Measurements from ENCODE around the gene SLC22A12.

The SLC22A12 gene

GRCh38 chr11:64642418-64642735 is 51.4 kb downstream of the SLC22A12 start:
- Histone ChIP-seq H3K4me3 (ENCODE audit: low read depth, low read length) (peak overlapping the region; percentile 63), H3K36me3 (no peaks in the 10 kb centered on the region), H3K9me3 (ENCODE audit: severe bottlenecking) (no peaks in the 10 kb centered on the region), H3K27me3 (ENCODE audit: insufficient read depth, low read depth, severe bottlenecking) (no peaks in the 10 kb centered on the region), H3K27ac (no peak overlapping the region)
- no peak for DNase-seq
- TF ChIP-seq CTCF (IDR thresholded peaks at IDR 0.05; ENCODE audit: low read depth, low read length): no peak

GRCh38 chr11:64642871-64643255 is 51.8 kb downstream of the SLC22A12 start:
- Histone ChIP-seq H3K27me3 (ENCODE audit: insufficient read depth, low read depth, severe bottlenecking) (no peaks in the 10 kb centered on the region), H3K9me3 (ENCODE audit: severe bottlenecking) (no peaks in the 10 kb centered on the region), H3K27ac (no peak overlapping the region; the same call in 1 of the 2 replicates), H3K4me3 (ENCODE audit: low read depth, low read length) (peak overlapping the region; percentile 63), H3K36me3 (no peaks in the 10 kb centered on the region)
- no peak for TF ChIP-seq CTCF (IDR thresholded peaks at IDR 0.05; ENCODE audit: low read depth, low read length)
- DNase-seq: no peak

GRCh38 chr11:64643256-64643881 is 52.3 kb downstream of the SLC22A12 start:
- TF ChIP-seq CTCF (IDR thresholded peaks at IDR 0.05; ENCODE audit: low read depth, low read length): no peak
- Histone ChIP-seq H3K27me3 (ENCODE audit: insufficient read depth, low read depth, severe bottlenecking) (no peaks in the 10 kb centered on the region), H3K4me3 (ENCODE audit: low read depth, low read length) (peak overlapping the region; percentile 63), H3K9me3 (ENCODE audit: severe bottlenecking) (no peaks in the 10 kb centered on the region), H3K36me3 (no peaks in the 10 kb centered on the region), H3K27ac (0 out of 2 replicates have a peak overlapping the region, but pooled peaks have one; percentile 14)
- DNase-seq: peak; percentile 75

- Histone ChIP-seq H3K27ac (0 out of 2 replicates have a peak overlapping the region, but pooled peaks have one; percentile 14), H3K9me3 (ENCODE audit: severe bottlenecking) (no peaks in the 10 kb centered on the region), H3K27me3 (ENCODE audit: insufficient read depth, low read depth, severe bottlenecking) (no peaks in the 10 kb centered on the region), H3K36me3 (no peaks in the 10 kb centered on the region), H3K4me3 (ENCODE audit: low read depth, low read length) (peak overlapping the region; percentile 63)
- TF ChIP-seq CTCF (IDR thresholded peaks at IDR 0.05; ENCODE audit: low read depth, low read length): no peak
- DNase-seq: no peak
Observed at GRCh38 chr11:64643920-64644646, 53.1 kb downstream of the SLC22A12 start.

GRCh38 chr11:64644647-64645275 is 53.7 kb downstream of the SLC22A12 start:
- Histone ChIP-seq H3K36me3 (no peaks in the 10 kb centered on the region), H3K4me3 (ENCODE audit: low read depth, low read length) (no peak overlapping the region), H3K27me3 (ENCODE audit: insufficient read depth, low read depth, severe bottlenecking) (no peaks in the 10 kb centered on the region), H3K27ac (no peak overlapping the region), H3K9me3 (ENCODE audit: severe bottlenecking) (no peaks in the 10 kb centered on the region)
- DNase-seq: peak; percentile 52
- TF ChIP-seq CTCF (IDR thresholded peaks at IDR 0.05; ENCODE audit: low read depth, low read length): peak; percentile 54

Data from WERI-Rb-1 (cell line).